GM19468 (cell line): ENCODE data around the gene SPON2.

Experiments used
- ATAC-seq: cut with Tn5 transposase; IDR thresholded peaks from one replicate; pipeline ENCODE4 v1.9.1; 2021; ENCODE audit warnings: mild to moderate bottlenecking, moderate library complexity, moderate number of reproducible peaks; ENCODE audit not compliant: unreplicated experiment; ENCODE audit errors: extremely low read depth

Gene SPON2

DNA sequence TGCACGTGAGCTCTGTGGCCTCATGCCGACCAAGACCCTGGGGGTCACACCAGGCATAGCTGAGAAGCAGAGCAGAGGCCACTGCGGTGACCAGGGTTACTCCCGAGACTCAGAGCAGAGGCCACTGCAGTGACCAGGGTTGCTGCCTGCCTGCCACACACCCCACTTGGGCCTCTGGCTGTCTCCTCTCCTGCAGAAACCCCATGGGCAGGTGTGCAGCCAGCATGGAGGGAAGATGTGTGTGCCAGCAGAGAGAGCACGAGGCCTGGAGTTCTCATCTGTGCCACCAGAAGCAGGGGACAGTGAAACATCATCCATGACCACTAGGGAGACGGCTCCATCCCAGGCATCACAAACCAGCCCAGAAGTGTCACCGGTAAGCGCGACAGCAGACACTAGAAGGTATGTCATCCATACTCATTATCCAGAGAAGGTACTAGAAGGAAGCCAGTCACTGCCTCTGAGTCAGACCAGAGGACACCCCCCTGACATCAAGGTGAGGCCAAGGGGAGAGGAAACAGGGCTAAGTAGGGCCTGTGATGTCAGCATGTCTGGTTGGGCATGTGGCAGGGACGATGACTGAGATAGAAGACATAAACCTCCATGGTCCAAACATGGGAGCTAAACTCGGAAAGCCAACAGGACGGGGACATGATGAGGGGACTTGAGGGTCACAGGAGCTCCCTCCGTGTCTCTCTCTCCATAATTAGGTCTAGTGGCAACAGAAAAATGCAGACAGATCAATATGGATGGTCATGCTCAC lies 24.2 kb upstream of the SPON2 start:
- no peak for ATAC-seq

DNA sequence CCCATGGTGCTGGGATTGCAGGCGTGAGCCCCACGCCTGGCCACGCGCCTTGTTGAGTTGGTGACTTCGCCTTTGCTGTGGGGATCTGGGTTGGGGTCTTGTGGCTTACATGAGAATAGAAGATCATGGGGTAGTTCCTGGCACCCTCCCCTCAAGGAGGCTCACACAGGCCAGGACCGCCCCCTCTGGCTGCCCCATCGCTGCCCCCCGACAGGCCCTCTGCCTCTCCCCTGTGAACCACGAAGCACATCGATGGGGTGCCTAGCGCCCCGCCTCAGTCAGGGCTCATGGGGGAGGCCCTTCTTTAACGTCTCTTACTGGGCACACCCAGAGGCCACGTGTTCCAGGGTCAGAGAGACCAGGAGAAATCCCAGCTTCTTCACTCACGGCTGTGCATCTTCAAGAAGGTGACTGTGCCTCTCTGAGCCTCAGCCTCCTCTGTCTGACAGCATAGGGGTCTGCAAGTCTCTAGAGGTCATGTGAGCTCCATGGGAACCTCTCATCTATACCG lies 23.6 kb upstream of the SPON2 start:
- no peak for ATAC-seq

DNA sequence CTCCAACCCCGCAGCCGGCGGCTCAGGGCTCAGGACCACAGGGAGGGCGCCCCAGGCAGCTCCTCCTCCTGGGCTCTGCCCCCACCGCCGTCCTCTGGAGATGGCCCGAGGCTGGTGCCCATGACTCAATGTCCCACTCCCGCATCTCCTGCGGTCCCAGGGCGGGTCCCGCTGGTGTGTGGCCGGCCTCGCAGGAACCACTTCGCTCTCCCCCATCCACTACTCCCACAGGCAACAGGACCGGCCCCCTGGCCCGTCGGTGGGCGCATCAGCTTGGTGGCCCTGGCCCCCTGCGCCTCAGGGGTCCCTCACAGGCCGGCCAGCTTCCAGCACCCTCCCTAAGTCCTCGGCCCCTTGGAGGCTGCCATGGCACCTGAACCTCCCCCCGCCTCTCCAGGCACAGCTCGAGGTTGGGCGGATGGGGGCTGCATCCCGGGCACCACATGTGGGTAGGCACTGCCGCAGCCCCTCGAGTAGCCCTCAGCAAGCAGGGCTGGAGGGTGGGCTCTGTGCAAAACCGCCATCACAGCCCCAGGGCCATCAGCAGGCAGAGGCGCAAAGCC lies 22.8 kb upstream of the SPON2 start:
- no peak for ATAC-seq

DNA sequence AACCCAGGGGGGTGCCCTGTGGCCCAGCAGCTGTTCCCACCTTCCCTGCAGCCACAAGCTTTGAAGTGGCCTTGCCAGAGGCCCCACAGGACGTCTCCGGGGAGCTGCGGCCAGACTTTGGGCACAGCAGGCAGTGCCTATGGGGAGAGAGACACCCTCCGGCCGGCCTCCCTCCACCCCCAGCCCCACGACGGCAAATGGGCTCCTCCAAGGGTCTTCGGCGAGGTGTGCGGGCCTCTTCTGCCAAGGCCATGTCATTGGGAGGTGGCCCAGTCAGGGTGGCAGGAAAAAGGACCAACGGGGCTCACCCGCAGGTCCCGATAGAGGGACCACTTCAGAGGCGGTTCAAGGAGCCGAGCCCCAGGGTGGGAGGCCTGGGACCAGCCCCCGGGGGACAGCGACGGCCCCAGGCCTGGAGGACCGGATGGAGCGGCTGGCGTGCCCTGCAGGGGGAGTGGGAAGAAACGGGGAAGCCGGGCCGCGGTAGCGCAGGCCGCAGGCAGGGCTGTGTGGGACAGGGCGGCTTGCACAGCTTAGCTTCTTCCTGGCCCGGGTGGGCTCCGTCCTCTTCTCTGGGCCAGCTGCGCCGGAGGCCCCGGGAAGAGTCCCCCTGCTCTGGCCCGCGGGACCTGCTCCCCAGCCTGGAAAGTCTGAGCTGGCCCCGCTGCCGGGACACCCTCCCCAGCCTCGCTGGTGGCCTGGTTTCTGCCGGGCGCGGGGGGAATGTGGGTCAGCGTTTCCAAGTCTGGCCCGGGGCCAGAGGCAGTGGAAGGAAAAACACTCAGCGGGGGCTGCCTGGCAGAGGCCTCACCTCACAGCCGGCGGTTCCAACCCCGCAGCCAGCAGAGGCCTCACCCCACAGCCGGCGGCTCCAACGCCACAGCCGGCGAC lies 21.9 kb upstream of the SPON2 start:
- no peak for ATAC-seq

DNA sequence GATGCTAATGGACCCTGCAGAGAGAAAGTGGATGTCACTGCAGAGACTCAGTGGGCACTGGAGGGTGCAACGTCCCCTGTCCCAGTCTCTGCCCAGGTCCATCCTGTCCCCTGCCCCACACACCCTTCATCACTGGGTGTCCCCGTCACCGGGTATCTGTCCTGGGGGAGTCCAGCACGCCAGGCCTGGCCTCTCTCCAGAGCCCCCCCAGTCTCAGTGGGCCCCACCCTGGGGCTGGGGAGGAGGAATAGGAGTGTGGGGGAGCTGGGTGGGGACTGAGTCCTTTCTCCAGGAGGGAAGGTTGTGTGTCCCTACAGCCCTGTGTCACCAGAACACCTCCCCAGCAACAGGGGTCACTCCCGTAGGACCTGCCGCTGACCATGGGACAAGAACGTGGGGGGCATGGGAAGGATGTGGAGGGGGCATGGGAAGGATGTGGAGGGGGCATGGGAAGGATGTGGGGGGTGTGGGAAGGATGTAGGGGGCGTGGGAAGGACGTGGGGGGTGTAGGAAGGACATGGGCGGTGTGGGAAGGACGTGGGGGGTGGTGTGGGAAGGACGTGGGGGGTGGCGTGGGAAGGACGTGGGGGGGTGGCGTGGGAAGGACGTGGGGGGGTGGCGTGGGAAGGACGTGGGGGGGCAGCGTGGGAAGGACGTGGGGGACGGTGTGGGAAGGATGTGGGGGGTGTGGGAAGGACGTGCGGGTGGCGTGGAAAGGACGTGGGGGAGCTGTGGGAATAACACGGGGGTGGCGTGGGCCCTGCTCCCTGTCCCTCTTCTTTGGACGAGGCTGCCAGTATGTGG lies 21.0 kb upstream of the SPON2 start:
- ATAC-seq: no peak

DNA sequence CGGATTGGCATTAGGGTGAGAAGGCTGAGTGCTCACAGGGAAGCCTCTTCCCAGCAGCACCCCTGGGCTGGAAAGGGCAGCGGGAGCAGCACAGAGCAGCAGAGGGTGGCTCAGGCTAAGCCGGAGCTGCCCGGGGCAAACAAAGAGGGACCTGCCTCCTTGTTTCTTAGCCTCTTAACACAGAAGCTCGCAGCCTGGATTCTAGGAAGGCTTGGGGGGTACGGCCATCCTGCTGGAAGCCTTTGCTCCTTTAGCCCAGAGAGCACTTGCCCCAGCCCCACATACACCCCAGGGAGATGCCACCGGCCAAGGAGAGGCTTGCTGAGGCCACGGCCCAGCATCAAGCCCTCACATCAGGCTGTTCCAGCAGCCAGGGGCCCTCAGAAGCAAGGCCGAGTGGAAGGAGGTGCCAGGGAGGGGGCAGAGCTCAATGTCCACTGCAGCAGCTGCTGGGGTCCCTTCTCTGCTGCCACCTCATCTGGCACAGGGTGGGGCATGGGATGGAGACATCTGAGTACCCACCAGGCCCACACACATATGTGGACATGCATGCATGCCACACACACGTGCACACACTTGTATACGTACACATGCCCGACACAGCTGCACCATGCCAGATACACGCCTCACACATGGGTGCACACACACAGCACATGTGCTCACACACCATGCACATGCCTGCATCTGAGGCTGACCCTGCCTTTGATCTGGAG lies 20.3 kb upstream of the SPON2 start:
- no peak for ATAC-seq

DNA sequence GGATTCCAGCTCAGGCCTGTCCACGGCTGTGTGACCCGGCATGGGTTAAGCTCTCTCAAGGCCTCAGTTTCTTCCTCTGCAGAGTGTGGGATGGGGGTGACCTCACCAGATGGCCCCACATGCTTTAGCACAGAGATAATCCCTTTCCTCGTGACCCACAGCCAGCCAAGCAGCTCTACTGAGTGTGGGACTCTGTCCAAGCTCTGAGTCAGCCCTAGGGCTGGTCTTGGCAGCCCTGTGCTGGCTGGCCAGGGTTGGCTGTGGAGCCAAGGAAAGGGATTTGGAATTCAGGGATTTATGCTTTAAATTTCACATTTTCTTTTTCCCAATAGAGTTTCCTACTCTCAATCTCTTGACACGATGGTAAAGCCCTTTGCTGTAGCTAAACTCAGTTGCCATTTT lies 19.7 kb upstream of the SPON2 start:
- no peak for ATAC-seq

DNA sequence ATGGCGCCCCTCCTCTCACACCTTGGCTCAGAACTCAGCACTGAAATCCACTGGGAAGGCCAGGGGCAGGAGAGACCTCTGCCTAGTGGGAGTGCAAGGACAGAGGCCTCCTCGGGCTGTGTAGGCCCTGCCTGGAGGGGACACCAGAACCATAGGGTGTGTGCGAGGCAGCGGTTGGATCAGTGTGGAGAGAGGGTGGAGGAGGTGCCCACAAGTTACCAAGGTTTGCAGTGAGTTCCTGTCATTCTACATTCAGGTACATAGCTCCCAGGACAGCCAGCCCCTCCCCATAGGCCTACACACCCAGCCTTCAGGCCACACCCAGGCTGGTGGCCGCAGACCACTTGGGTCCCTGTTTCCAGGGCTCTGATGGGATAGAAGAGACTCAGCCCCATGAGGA lies 19.2 kb upstream of the SPON2 start:
- ATAC-seq: no peak

DNA sequence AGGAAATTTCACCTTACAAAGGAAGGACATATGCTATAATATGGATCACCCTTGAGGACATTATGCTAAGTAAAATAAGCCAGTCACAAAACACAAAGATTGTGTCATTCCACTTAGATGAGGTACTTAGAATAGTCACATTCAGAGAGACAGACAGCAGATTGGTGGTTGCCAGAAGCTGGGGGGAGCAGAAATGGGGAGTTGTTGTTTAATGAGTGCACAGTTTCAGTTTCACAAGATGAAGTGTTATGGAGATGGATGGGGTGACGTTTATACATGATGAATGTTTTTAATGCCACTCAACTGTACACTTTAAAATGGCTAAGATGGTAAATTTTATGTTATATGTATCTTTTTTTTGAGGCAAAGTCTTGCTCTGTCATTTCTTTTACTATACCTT lies 14.8 kb upstream of the SPON2 start:
- ATAC-seq: no peak

DNA sequence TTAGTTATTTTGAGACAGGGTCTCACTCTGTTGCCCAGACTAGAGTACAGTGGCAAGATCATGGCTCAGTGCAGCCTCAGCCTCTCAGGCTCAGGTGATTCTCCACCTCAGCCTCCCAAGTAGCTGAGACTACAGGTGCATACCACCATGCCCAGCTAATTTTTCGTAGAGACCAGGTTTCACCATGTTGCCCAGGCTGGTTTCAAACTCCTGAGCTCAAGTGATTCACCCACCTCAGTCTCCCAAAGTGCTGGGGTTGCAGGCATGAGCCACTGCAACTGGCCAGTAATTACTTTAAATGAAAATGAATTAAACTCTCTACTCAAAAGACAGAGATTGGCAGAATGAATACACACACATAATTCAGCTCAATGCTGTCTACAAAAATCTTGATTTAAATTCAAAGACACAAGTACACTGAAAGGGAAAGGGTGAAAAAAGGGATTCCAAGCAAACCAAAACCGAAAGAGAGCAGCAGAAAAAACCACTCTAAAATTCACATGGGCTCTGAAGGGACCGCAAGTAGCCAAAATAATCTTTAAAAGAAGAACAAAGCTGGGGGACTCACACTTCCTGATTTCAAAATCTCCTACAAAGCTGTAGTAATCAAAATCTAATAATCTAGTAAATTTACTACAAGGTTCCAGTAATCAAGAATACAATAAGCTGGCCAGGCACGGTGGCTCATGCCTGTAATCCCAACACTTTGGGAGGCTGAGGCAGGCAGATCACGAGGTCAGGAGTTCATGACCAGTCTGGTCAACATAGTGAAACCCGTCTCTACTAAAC lies 11.8 kb upstream of the SPON2 start:
- ATAC-seq: peak; percentile 49

DNA sequence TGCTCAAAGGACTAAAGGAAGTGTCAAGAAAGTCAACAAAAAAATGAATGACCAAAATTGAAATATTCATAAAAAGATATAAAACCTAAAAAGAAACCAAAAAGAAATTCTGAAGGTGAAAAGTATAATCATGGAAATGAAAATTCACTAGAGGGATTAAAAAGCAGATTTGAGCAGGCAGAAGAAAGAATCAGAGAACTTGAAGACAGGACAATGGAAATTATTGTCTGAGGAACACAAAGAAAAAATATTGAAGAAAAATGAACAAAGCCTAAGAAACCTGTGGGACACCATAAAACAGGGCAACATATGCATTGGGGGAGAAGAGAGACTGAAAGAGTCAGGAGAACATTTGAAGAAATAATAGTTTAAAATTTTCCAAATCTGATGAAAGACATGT lies 9.9 kb upstream of the SPON2 start:
- no peak for ATAC-seq

DNA sequence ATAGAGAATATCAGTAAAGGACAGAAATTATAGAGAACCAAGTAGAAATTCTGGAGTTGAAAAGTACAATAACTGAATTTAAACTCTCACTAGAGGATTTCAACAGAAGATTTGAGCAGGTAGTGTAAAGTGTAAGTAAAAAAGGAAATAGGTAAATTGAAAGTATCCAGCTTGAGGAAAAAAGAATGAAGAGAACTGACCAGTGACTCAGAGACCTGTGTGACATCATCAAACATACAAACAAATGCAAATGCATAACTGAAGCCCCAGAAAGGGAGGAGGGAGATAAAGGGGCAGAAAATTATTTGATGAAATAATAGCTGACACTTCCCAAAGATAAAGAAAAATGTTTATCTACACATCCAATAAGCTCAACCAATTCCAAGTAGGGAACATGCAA lies 8.3 kb upstream of the SPON2 start:
- no peak for ATAC-seq

DNA sequence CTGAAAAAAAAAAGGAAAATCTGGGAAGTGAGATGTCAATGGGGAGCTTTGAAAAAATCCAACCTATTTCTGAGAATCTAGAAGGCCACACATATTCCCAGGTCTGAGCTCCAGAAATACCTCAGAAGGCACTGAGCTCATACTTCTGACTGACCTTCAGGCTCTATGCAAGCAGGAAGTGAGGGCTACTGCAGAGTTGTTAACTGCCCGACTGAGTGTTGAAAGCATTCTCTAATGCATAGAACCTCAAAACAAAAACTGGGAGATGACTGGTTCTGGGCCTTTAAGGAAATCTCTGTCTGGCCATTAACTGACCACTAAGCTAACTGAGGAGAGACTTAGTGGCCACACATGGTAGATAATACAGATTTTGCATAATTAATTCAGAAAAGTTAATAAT lies 7.6 kb upstream of the SPON2 start:
- ATAC-seq: no peak

DNA sequence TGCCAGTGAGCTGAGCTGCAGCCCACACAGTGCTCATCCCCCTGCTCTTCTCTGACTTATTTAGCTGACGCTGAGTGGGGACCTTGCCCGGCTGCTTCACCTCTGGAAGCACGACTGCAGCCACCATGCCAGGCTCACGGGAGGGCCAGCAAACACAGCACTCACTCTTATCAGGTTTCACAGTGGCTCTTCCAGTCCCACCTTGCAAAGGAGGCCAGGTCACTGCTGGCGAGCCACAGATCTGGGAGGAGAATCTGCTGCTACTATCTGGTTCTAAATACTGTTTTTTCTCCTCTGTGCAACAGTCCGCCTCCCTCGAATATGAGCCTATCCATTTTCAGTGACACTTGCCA lies 6.7 kb upstream of the SPON2 start:
- no peak for ATAC-seq

DNA sequence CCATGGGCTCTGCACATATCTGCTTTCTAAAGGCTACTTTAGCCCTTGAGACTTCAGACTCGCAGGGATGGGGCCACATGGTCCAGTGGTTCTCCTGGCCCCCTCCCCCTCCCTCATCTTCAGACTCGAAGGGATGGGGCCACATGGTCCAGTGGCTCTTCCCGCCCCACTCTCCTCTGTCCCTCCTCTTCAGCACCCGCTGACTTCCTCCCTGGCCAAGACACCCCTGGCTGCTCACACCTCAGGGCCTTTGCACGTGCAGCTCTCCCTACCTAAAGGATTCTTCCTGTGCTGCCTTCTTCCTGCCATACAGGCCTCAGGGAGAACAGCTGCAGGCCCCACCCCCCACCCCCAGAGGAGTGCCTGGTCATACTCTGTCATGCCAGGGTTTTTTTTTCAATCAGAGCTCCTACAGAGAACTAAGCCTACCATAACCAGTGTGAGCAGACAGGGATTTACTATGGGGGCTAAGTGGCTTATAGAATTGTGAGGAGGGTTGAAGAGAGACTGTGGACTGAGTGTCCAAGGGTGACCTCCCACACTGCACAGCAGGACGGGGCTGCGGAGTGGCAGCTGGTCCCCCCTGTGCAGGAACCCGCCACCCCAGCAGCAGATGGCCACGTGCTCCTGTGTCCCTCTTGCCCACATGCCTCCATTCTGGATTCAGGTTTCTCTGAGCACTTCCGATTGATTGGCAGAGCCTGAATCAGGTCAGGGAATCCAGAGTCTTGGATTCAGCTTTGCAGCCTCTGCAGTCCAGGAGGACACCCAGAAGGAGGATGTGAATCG lies 6.1 kb upstream of the SPON2 start:
- ATAC-seq: no peak

DNA sequence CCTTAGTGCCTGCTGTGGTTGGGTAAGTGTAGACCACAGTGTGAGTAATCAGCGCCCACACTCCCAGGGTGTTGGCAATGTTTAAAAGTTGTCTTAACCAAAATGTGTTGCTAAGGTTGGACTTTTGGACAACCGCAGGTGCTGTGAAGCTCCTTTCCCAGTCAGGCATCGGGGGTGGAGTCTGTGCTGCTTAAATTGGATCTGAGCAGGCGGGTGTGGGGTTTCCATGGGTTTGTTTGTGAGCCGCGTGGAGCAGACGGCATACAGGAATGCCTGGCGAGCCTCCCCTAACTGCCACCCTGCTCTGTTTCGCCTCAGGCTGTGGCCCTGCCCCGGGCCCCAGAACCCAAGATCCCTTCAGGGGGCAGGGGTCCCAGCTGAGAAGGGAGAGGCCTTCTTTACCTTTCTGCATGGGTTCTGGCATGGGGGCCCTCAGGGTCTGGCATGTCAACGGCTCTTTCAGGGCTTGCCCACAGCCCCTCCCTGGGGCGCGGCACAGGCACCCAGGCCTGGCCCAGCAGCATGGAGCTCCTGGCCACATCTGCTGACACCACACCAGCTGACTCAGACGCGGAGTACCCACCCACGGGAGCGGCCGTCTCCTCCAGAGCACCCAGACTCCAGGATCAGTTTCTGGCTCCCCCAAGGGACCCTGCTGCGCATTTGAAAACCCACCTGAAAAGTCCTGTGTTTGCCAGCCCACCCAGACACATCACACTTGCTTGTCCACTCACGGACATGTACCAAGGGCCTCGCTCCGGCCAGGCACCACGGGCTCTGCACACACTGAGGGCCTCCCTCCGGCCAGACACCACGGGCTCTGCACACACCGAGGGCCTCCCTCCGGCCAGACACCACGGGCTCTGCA lies 5.1 kb upstream of the SPON2 start:
- ATAC-seq: no peak
